WTC11 (cell line): ENCODE measurements around the gene SMIM22.

Experiments
- FOXJ3 ChIP-seq: sonication (generic); formaldehyde crosslinking; IDR thresholded peaks from 2 replicates; pipeline ENCODE4 v1.9.0; 2021; ENCODE audit warnings: missing genetic modification reagents, mild to moderate bottlenecking, borderline replicate concordance
- JAZF1 ChIP-seq: fragments of 250-450 bp; sonication (Bioruptor Pico); IDR thresholded peaks from 2 replicates; pipeline ENCODE4 v1.9.0; 2021; ENCODE audit warnings: moderate library complexity, mild to moderate bottlenecking, inconsistent platforms
- SP1 ChIP-seq: sonication (generic); formaldehyde crosslinking; conservative IDR thresholded peaks from 2 replicates; pipeline ENCODE4 v1.8.1; 2022; ENCODE audit warnings: missing genetic modification reagents
- TEAD4 ChIP-seq: sonication (generic); formaldehyde crosslinking; IDR thresholded peaks from 2 replicates; pipeline ENCODE4 v1.8.0; 2022; ENCODE audit warnings: mild to moderate bottlenecking, missing genetic modification reagents
- TF ChIP-seq, protein P1 (sequence below): fragments of 200-600 bp; IDR thresholded peaks from 2 replicates; pipeline ENCODE4 v1.8.0; 2022; ENCODE audit warnings: antibody characterized with exemption
- TF ChIP-seq, protein P2 (sequence below): sonication (generic); formaldehyde crosslinking; IDR thresholded peaks from 2 replicates; pipeline ENCODE4 v1.8.0; 2022; ENCODE audit warnings: mild to moderate bottlenecking, missing genetic modification reagents
- TF ChIP-seq, protein P3 (sequence below): sonication (generic); formaldehyde crosslinking; conservative IDR thresholded peaks from 2 replicates; pipeline ENCODE4 v1.8.1; 2022; ENCODE audit warnings: mild to moderate bottlenecking, missing genetic modification reagents
- TF ChIP-seq, protein P4 (sequence below): sonication (generic); formaldehyde crosslinking; IDR thresholded peaks from 2 replicates; pipeline ENCODE4 v1.8.0; 2022; ENCODE audit warnings: missing genetic modification reagents

DNA sequence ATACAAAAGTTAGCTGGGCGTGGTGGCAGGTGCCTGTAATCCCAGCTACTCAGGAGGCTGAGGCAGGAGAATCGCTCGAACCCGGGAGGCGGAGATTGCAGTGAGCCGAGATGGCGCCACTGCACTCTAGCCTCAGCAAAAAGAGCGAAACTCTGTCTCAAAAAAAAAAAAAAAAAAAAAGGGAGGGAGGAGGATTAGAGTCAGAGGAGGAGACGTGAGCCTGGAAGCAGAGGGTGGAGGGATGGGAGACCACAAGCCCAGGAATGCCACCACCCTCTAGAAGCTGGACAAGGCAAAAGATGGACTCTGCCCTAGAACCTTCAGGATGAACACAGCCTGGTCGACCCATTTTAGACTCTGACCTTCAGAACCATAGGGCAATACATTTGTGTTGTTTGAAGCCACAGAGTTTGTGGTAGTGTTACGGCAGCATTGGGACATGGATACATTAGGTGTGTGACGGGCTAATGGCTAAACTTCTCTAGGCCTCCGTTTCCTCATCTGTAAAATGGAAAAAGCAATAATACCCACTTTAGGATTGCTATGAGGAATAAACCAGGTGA lies 2.1 kb upstream of the SMIM22 start:
- TF ChIP-seq, protein P1, sequence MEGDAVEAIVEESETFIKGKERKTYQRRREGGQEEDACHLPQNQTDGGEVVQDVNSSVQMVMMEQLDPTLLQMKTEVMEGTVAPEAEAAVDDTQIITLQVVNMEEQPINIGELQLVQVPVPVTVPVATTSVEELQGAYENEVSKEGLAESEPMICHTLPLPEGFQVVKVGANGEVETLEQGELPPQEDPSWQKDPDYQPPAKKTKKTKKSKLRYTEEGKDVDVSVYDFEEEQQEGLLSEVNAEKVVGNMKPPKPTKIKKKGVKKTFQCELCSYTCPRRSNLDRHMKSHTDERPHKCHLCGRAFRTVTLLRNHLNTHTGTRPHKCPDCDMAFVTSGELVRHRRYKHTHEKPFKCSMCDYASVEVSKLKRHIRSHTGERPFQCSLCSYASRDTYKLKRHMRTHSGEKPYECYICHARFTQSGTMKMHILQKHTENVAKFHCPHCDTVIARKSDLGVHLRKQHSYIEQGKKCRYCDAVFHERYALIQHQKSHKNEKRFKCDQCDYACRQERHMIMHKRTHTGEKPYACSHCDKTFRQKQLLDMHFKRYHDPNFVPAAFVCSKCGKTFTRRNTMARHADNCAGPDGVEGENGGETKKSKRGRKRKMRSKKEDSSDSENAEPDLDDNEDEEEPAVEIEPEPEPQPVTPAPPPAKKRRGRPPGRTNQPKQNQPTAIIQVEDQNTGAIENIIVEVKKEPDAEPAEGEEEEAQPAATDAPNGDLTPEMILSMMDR: no peak
- TF ChIP-seq, protein P2, sequence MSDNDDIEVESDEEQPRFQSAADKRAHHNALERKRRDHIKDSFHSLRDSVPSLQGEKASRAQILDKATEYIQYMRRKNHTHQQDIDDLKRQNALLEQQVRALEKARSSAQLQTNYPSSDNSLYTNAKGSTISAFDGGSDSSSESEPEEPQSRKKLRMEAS (CRISPR knock-in tag): no peak
- TF ChIP-seq FOXJ3 (CRISPR knock-in tag) (no peak), SP1 (CRISPR knock-in tag) (no peak), JAZF1 (no peak), TEAD4 (no peak)
- TF ChIP-seq, protein P3, sequence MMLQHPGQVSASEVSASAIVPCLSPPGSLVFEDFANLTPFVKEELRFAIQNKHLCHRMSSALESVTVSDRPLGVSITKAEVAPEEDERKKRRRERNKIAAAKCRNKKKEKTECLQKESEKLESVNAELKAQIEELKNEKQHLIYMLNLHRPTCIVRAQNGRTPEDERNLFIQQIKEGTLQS (CRISPR knock-in tag): no peak
- TF ChIP-seq, protein P4, sequence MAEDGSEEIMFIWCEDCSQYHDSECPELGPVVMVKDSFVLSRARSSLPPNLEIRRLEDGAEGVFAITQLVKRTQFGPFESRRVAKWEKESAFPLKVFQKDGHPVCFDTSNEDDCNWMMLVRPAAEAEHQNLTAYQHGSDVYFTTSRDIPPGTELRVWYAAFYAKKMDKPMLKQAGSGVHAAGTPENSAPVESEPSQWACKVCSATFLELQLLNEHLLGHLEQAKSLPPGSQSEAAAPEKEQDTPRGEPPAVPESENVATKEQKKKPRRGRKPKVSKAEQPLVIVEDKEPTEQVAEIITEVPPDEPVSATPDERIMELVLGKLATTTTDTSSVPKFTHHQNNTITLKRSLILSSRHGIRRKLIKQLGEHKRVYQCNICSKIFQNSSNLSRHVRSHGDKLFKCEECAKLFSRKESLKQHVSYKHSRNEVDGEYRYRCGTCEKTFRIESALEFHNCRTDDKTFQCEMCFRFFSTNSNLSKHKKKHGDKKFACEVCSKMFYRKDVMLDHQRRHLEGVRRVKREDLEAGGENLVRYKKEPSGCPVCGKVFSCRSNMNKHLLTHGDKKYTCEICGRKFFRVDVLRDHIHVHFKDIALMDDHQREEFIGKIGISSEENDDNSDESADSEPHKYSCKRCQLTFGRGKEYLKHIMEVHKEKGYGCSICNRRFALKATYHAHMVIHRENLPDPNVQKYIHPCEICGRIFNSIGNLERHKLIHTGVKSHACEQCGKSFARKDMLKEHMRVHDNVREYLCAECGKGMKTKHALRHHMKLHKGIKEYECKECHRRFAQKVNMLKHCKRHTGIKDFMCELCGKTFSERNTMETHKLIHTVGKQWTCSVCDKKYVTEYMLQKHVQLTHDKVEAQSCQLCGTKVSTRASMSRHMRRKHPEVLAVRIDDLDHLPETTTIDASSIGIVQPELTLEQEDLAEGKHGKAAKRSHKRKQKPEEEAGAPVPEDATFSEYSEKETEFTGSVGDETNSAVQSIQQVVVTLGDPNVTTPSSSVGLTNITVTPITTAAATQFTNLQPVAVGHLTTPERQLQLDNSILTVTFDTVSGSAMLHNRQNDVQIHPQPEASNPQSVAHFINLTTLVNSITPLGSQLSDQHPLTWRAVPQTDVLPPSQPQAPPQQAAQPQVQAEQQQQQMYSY (CRISPR knock-in tag): no peak
